Mononuclear cell (primary cell): ENCODE measurements around the gene GSTM3. TPM values are rescaled to one million over a fixed set of nuclear protein-coding genes. Genes with fewer than 3 reads are reported as not detected.
"Not testable (repeated sequence)": the region's sequence is repeated elsewhere in the genome, so short reads cannot be mapped to it uniquely, and the experiment has no call there.

ENCODE experiments used
- H3K27me3 ChIP-seq: 2 replicates; pipeline ENCODE4 v1.6.0; 2011; ENCODE audit warnings: low read length, control low read depth; ENCODE audit not compliant: insufficient read depth
- H3K4me1 ChIP-seq: 2 replicates; pipeline ENCODE4 v1.5.1; 2011; ENCODE audit warnings: mild to moderate bottlenecking, low read length, control low read depth; ENCODE audit not compliant: insufficient read depth
- H3K4me3 ChIP-seq: 2 replicates; pipeline ENCODE4 v1.5.1; 2011; ENCODE audit warnings: mild to moderate bottlenecking, low read length, moderate library complexity
- H3K9me3 ChIP-seq: 2 replicates; pipeline ENCODE4 v1.5.1; 2011; ENCODE audit warnings: low read depth, mild to moderate bottlenecking, control low read depth, low read length
- total RNA-seq: library from RNA; depleted of rRNA; stranded (reverse); fragments of >200 nt; gene quantifications from one replicate; pipeline ENCODE4 v1.2.3, GENCODE V29; 2012

GSTM3 gene
- total RNA-seq, 1 donor = 7.5 TPM

DNA sequence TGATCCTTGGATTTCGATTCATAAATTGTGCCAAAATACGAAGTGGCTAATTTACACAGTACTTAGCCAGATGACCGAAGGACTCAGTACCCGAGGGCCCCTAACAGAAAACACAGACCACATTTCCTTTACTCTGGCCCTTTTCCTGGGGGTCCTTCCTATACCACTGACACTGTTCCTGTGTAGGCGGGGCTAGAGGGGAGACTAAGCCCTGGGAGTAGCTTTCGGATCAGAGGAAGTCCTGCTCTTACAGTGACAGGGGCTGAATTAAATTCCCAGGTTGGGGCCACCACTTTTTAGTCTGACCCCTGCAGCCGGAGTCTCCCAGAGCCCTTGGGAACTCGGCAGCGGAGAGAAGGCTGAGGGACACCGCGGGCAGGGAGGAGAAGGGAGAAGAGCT lies 53.7 kb downstream of the GSTM3 start:
- H3K9me3 ChIP-seq, H3K27me3 ChIP-seq, H3K4me1 ChIP-seq, H3K4me3 ChIP-seq: not testable (repeated sequence)

DNA sequence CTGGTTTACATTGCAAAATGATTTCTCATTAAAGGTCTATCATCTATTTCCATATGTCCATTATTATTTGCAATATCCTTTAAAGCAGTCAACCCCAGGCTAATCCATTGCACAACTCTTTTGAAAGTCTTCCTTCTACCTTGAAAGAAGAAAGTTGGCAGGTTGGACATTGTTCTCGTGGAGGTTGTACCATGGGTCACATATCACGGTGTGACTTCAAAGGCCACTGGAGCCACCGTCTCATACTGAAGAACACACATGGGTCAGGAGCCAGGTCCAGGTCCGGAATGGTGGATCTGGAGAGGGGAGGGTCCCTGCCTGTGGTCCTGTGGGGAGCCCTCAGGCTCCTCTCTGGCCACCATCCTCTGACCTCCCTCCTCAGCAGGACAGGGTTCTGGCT lies 54.9 kb downstream of the GSTM3 start:
- not testable (repeated sequence) for H3K4me3 ChIP-seq, H3K9me3 ChIP-seq, H3K27me3 ChIP-seq, H3K4me1 ChIP-seq

DNA sequence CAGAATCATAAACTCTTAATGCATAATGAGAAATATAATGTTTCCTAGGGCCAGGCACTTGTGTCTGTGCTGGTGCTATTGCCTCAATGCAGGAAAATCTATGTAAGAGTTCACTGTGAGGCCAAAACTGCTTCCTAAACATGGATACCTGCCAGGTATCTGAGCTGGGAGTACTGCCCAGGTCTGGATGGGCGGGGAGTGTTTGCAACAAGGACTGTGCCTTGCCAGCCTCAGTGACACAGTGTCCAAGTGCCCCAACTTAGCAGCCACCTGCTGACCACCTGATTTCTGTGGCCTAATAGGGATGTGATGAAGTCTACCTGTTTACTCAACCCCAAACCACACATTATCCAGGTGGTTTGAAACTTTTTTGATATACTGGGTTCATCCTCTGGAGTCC lies 55.4 kb downstream of the GSTM3 start:
- H3K4me1 ChIP-seq, H3K4me3 ChIP-seq, H3K9me3 ChIP-seq: not testable (repeated sequence)

DNA sequence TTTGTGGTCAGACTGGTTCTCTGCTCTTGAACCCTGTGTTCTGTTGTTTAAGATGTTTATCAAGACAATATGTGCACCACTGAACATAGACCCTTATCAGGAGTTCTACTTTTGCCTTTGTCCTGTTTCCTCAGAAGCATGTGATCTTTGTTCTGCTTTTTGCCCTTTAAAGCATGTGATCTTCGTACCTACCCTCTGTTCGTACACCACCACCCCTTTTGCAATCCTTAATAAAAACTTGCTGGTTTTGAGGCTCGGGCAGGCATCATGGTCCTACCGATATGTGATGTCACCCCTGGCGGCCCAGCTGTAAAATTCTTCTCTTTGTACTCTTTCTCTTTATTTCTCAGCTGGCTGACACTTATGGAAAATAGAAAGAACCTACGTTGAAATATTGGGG lies 56.1 kb downstream of the GSTM3 start:
- H3K4me1 ChIP-seq, H3K27me3 ChIP-seq, H3K4me3 ChIP-seq, H3K9me3 ChIP-seq: not testable (repeated sequence)

More for the DNA sequence above, 55.4 kb downstream of the GSTM3 start:
- H3K27me3 ChIP-seq = not testable (repeated sequence)

Other genes with a start within 250 kb of the GSTM3 start
- gene CYB561D1, start 246.9 kb downstream of the GSTM3 start, total RNA-seq = 7.9 TPM
- 9.2 TPM for gene AMIGO1, start 231.3 kb downstream of the GSTM3 start, total RNA-seq
- 0.94 TPM for gene GPR61, start 201.2 kb downstream of the GSTM3 start, total RNA-seq
- gene GNAI3, start 192.4 kb downstream of the GSTM3 start, total RNA-seq = 8.9 TPM
- not detected for gene GNAT2, start 121.4 kb downstream of the GSTM3 start, total RNA-seq
- gene AMPD2, start 121.2 kb downstream of the GSTM3 start, total RNA-seq = 108 TPM
- gene GSTM4, start 84.9 kb downstream of the GSTM3 start, total RNA-seq = 8.4 TPM
- gene GSTM2, start 73.0 kb downstream of the GSTM3 start, total RNA-seq = 16.1 TPM
- not detected for gene GSTM1, start 53.2 kb downstream of the GSTM3 start, total RNA-seq
- not detected for gene GSTM5, start 28.8 kb downstream of the GSTM3 start, total RNA-seq
- not detected for gene EPS8L3, start 22.9 kb upstream of the GSTM3 start, total RNA-seq
- 10.2 TPM for gene CSF1, start 169.8 kb upstream of the GSTM3 start, total RNA-seq
- 7.0 TPM for gene AHCYL1, start 243.7 kb upstream of the GSTM3 start, total RNA-seq